HG03571 (cell line): ENCODE results near the gene C1QTNF8.

Source experiments
- ATAC-seq: cut with Tn5 transposase; IDR thresholded peaks from one replicate; pipeline ENCODE4 v1.9.1; 2021; ENCODE audit not compliant: unreplicated experiment

Gene C1QTNF8

DNA sequence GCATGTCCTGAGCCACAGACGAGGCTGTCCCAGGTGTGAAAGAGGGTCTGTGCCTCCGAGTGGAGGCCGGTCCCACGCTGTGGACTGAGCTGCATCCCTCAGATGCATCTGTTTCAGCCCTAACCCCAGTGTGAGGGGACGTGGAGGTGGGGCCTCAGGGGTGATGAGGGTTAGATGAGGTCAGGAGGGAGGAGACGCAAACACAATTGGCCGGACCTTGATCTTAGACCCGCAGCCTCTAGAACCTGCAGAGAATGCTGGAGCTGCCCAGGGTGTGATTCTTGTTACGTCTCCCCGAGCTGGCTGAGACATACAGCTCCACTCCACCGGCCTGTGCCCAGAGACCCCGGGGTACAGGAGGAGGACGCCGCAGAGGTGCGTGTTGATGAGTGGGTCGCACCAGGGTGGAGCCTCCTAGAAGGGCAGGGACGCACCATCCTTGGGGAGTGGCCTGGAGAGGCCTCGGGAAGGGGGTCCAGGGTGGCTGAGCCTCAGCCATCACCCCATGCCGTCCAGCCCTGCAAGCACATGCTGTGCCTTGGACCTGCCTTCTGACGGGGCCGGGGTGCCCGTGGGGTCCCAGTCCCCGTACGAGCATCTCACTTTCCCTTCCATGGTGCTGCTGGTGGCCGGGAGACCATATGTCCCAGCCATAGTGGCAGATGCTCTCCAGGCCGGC, 16.6 kb upstream of the C1QTNF8 start:
- ATAC-seq: no peak

DNA sequence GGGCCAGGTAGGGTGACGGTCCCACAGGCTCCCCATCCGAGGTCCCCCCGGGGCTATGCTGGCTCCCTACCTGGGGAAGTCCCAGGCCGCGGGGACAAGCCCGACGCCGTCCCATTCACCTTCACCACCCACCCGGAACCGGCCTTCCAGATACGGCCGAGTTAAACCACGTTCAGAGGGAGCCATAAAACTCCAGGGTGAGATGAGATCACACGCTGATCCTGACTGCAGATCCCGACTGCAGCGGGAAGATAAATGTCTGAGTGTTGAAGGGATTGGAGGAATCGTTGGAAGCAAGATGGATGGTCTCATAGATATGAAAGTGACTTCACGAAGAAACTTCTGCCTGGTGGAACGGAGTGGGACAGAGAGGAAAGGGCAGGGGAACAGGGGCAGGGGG, 13.6 kb upstream of the C1QTNF8 start:
- ATAC-seq: no peak

GRCh38 chr16:1108299-1109252, 12.5 kb upstream of the C1QTNF8 start:
- ATAC-seq: no peak

DNA sequence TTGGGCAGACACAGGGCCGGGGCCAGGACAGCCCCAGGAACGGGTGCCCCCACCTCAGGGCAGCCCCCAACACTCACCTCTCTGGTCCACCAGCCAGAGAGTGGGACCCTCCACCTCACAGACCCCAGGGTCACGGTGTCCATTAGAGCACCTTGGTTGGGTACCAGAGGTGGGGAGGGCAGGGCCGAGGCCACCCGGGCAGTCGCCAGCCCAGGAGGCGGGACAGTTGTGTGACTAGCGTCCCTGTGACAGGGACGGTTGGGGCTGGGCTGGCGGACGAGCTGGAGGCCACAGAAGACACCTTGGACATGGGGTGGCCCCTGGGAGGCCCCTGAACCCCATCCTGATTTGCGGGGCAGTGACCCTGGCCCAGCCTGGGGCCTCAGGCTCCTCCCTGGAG, 11.7 kb upstream of the C1QTNF8 start:
- ATAC-seq: no peak

DNA sequence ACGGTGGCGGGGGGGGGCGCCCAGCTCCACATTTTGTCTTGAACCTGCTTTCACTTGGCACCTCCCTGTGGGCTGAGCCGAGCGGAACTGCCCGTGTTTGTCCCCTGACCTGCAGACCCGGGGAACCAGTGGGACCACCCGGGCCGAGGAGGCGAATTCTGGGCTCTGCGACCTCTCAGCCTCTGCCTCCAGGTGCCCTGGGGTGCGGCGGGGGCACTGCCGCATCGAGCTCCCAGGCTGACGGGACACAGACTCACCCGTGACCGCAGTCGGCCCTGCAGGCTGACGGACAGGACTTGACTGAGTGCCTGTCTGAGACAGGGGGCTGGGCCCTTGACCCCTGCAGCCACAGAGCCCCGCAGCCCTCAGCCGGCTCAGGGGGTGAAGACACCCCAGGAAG, 11.1 kb upstream of the C1QTNF8 start:
- ATAC-seq: no peak

- no peak for ATAC-seq
These were observed 10.6 kb upstream of the C1QTNF8 start for GRCh38 chr16:1106659-1107058.

DNA sequence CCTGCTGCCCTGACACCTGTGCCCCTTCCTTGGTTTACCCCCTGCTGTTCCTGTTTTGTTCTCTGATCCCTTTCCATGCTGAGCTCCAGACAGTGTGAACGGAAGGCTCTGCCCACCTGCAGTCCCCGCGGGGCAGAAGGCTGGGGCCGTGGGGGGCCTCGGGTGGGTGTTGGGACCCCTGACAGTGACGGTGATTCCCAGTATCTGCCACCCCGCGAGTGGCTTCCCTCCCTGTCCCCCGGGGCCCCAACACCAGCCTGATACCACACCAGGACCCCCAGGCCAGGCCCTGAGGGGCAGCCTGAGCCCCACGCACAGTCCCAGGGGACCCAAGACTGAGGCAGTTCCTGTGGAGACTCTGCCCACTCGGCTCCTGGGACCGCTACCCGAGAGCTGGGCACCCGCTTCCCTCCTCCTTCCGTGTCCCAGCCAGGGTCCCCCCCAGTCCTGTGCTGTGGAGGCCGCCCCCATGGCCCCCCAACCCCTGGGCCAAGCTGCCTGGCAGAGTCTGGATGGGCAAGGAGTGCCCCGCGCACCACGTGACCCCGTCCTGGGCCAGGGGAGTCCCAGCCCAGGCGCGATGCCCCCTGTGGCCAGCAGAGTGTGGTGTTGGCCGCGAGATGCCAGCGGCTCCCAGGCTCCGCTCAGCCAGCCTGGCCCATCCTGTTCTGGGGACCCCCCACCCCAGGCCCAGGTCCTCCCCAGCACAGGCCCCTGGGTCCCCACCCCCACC, 10.0 kb upstream of the C1QTNF8 start:
- no peak for ATAC-seq

GRCh38 chr16:1103636-1103980, 7.6 kb upstream of the C1QTNF8 start:
- no peak for ATAC-seq

DNA sequence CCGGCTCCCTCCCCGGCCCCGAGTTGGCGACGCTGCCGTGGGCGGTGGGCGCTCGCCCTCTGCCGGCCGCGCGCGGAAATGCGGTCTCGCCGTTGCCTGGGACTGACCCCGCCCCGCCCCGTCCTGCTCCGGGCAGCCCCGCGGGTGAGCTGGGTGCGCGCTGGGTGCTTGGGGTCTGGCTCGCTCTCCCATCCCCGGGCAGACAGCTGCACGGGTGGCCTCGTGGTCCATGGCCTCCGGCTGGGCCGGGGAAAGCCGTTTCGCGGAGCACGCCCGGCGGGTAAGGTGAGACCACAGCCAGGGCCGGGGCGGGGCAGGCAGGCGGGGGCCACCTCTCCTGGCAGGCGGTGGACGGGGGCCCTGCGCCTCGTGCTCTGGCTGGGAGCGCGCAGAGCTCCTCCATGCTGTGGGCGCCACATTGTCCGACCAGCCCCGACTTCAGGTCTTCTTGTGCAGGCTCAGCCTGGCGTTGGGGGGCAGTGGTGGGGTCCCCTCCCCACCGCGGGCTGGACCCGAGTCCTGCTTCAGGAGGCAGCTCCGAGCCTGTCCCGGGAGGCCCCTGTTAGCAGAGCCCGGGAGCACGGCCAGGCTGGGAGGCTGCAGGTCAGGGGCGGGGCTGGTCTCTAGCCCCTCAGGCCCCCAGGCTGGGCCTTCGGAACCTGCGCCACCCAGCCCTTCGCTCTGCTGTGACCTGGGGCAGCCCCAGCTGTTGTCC, 7.0 kb upstream of the C1QTNF8 start:
- no peak for ATAC-seq

GRCh38 chr16:1102333-1102700, 6.3 kb upstream of the C1QTNF8 start:
- ATAC-seq: no peak

GRCh38 chr16:1101573-1102332, 5.7 kb upstream of the C1QTNF8 start:
- no peak for ATAC-seq

DNA sequence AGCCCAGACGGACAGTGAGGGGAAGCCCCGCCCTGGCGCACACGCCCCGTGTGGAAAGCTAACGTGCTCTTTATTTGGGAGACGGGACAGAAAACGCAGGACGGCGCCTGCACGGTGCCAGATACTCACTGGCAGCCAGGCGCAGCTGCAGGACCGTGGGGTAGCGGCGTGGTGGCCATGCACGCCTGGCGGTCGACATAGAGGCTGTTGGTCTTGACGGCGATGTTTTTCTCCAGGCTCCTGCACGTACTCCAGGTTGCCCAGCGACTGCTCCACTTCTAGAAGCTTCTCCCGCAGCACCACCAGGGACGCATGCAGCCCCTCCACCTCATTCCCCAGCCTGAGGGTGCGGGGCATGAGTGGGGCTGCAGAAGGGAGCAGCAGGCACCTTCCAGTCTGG, 5.1 kb upstream of the C1QTNF8 start:
- ATAC-seq: no peak

DNA sequence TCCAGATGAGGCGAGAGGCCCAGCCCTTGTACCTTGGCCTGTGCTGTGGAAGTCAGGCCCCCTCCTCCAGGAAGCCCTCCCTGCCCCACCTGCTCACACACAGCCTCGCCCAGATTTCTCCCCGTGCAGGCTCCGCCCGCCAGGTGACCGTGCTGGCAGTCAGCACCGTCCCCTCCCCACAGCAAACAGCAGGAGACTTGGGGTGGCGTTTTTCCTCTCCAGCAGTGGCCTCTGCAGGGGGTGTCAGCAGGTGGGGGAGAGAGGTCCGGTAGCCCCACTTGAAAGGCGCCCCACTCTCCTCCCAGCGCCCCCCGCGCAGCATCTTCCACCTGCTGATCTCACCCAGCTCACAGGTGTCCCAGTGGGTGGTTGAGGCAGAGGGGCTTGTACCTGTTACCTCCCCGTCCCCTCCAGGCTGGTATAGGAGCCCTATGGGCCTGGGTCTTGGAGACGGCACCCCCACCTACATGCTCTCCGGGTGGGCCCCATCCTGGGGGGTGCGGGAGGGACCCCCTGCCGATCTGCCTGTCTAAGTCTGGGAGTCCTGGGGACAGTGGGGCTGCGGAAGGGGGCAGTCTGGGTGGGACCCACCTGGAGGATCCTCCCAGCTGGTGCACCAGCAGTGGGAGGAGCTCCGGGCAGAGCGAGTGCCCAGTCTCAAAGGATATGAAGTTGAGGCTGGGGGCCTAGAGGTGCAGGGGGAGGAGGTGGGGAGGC, 4.2 kb upstream of the C1QTNF8 start:
- ATAC-seq: no peak

DNA sequence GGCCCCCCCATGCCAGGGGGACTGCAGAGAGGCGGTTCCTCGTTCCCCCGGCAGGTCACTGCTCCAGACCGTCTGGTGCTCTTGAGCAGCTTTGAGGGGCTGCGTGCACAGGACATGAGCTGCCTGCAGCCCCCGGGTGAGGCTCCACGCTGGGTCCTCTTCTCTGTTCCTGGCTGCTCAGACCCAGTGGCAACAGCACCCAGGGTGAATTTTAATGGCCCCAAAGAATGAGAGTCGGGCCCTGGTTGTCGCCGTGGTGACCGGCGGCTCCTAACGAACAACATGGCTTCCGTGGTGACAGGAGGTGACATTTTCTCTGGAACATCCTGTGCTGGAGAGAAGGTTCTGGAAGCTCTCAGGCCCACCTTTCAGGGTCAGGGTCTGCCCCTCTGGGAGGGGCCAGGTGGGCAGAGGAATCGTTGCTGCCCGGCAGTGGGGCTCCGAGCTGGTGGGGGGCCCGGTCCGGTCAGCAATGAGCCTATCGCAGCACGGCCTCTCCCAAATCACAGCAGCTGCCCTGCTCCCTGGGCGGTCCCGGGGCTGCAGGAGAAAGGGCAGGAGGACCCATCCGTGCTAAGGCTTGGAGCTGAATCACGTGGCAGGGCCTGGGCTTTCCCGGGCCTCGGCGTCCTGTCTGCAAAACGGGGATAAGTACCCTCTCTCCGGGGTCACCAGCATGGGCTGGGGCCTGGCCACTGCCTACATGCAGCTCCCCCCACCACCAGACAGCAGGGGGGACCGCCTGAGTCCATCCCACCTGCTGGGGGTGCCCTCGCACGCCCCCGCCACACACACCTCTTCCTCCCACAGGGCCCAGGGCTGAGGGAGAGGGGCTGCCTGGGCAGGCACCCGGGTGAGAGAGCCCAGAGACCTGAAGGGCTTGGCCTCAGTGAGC, 3.4 kb upstream of the C1QTNF8 start:
- ATAC-seq: no peak

GRCh38 chr16:1098266-1098991, 2.4 kb upstream of the C1QTNF8 start:
- ATAC-seq: no peak

- no peak for ATAC-seq
These were observed 1.8 kb upstream of the C1QTNF8 start for GRCh38 chr16:1097800-1098199.

- ATAC-seq: no peak
These were observed 1.1 kb upstream of the C1QTNF8 start for GRCh38 chr16:1097156-1097555.
